Colonic mucosa (tissue), 4 donors: ENCODE data around the gene PIGC. TPM values are rescaled to one million over a fixed set of nuclear protein-coding genes. Genes with fewer than 3 reads are reported as not detected.

Experiments
- DNase-seq: peaks from one replicate; pipeline ENCODE4 v3.0.0-alpha.2; 2020
- H3K27ac ChIP-seq: fragments of 200-600 bp; one replicate; pipeline ENCODE4 v1.8.0; 2021
- H3K27me3 ChIP-seq: fragments of 200-600 bp; one replicate; pipeline ENCODE4 v1.8.0; 2021
- H3K36me3 ChIP-seq: fragments of 200-600 bp; one replicate; pipeline ENCODE4 v1.8.0; 2021
- H3K4me1 ChIP-seq: fragments of 200-600 bp; one replicate; pipeline ENCODE4 v1.8.0; 2021; ENCODE audit warnings: mild to moderate bottlenecking
- H3K4me3 ChIP-seq: fragments of 200-600 bp; one replicate; pipeline ENCODE4 v1.8.0; 2021
- H3K9ac ChIP-seq, 2 donors: one replicate each; pipeline ENCODE4 v1.7.0; 2013; ENCODE audit warnings: control low read depth in 2 of 2, low read depth in 2 of 2, low read length in 2 of 2
- H3K9me3 ChIP-seq: fragments of 200-600 bp; one replicate; pipeline ENCODE4 v1.8.0; 2021
- CTCF ChIP-seq: fragments of 200-600 bp; IDR thresholded peaks from one replicate; pipeline ENCODE4 v1.8.0; 2022; ENCODE audit warnings: antibody characterized with exemption, mild to moderate bottlenecking
- intact Hi-C: fragments of 100-400 bp; cut with DNase I; formaldehyde crosslinking; loops from one replicate; pipeline ENCODE4 v1.14.1; 2022
- total RNA-seq, 2 donors: library from RNA; stranded (reverse); fragmentation: NEBNext Ultra II Directional in 1 of 2; extraction: Animal tissue kit (Norgen Biotek cat#: 25700) in 1 of 2; gene quantifications; one replicate each; pipeline ENCODE4 v1.2.1, GENCODE V29; 2021
- donor health status: healthy.
- donor health status: DM: no; HTN: no; CAD: no.
- donor health status: DM: no; HTN: no; CAD: no.

The PIGC gene
- total RNA-seq, 2 donors from 2014 or later: 20.5 to 24.1 TPM

- no peak overlapping the region for H3K4me3 ChIP-seq
- no peaks in the 10 kb centered on the region for H3K4me1 ChIP-seq
- H3K9me3 ChIP-seq: no peaks in the 10 kb centered on the region
- no peaks in the 10 kb centered on the region for H3K36me3 ChIP-seq
- no peak overlapping the region for H3K27ac ChIP-seq
- no peak for TF ChIP-seq CTCF
- H3K27me3 ChIP-seq: no peaks in the 10 kb centered on the region
- intact Hi-C loops: no loop called here
- no peak overlapping the region for H3K9ac ChIP-seq
- DNase-seq: no peak
Observed at GRCh38 chr1:172468296-172468695, 24.4 kb upstream of the PIGC start.

GRCh38 chr1:172467446-172467845 lies 23.6 kb upstream of the PIGC start:
- no peak overlapping the region for H3K9ac ChIP-seq
- intact Hi-C loops: no loop called here
- DNase-seq: no peak
- H3K4me1 ChIP-seq: no peaks in the 10 kb centered on the region
- no peaks in the 10 kb centered on the region for H3K9me3 ChIP-seq
- H3K27ac ChIP-seq: no peak overlapping the region
- H3K36me3 ChIP-seq: no peaks in the 10 kb centered on the region
- H3K4me3 ChIP-seq: no peak overlapping the region
- H3K27me3 ChIP-seq: no peaks in the 10 kb centered on the region
- TF ChIP-seq CTCF: no peak

GRCh38 chr1:172466795-172467407 lies 23.0 kb upstream of the PIGC start:
- DNase-seq: no peak
- TF ChIP-seq CTCF: no peak
- H3K27ac ChIP-seq: no peak overlapping the region
- intact Hi-C loops: no loop called here
- no peaks in the 10 kb centered on the region for H3K4me1 ChIP-seq
- H3K9ac ChIP-seq: no peak overlapping the region
- H3K4me3 ChIP-seq: no peak overlapping the region
- no peaks in the 10 kb centered on the region for H3K27me3 ChIP-seq
- no peaks in the 10 kb centered on the region for H3K36me3 ChIP-seq
- H3K9me3 ChIP-seq: no peaks in the 10 kb centered on the region

- H3K27ac ChIP-seq: no peak overlapping the region
- no peak overlapping the region for H3K4me3 ChIP-seq
- intact Hi-C loops: no loop called here
- TF ChIP-seq CTCF: no peak
- H3K36me3 ChIP-seq: no peaks in the 10 kb centered on the region
- DNase-seq: no peak
- no peaks in the 10 kb centered on the region for H3K27me3 ChIP-seq
- H3K9me3 ChIP-seq: no peaks in the 10 kb centered on the region
- no peaks in the 10 kb centered on the region for H3K4me1 ChIP-seq
- no peak overlapping the region for H3K9ac ChIP-seq
Observed at GRCh38 chr1:172465617-172466016, 21.7 kb upstream of the PIGC start.

GRCh38 chr1:172460887-172461315 lies 17.0 kb upstream of the PIGC start:
- H3K36me3 ChIP-seq: no peaks in the 10 kb centered on the region
- DNase-seq: no peak

More at GRCh38 chr1:172460887-172461315, 17.0 kb upstream of the PIGC start:
- intact Hi-C loops: no loop called here
- H3K4me1 ChIP-seq: no peaks in the 10 kb centered on the region
- H3K9ac ChIP-seq: no peak overlapping the region
- H3K9me3 ChIP-seq: no peaks in the 10 kb centered on the region
- TF ChIP-seq CTCF: no peak
- no peak overlapping the region for H3K4me3 ChIP-seq
- H3K27ac ChIP-seq: no peak overlapping the region
- no peaks in the 10 kb centered on the region for H3K27me3 ChIP-seq
